Esophagus squamous epithelium (tissue), 4 donors: Measurements from ENCODE around the gene USP6.

Experiments
- POLR2A ChIP-seq, 4 donors: fragments of 450-650 bp; IDR thresholded peaks; one replicate each; pipeline ENCODE4 v1.6.1; 2017; ENCODE audit warnings: antibody characterized with exemption in 4 of 4, mild to moderate bottlenecking in 4 of 4, moderate library complexity in 3 of 4
- TF ChIP-seq, protein P1 (sequence below), 6 experiments: fragments of 450-650 bp in 4 of 6; fragments of 200-600 bp in 2 of 6; sonication (generic) in 2 of 6; IDR thresholded peaks; one replicate each; pipeline ENCODE4 v1.5.1; 2016 to 2019; ENCODE audit warnings: antibody characterized with exemption in 6 of 6, mild to moderate bottlenecking in 4 of 6, moderate library complexity in 4 of 6

DNA sequence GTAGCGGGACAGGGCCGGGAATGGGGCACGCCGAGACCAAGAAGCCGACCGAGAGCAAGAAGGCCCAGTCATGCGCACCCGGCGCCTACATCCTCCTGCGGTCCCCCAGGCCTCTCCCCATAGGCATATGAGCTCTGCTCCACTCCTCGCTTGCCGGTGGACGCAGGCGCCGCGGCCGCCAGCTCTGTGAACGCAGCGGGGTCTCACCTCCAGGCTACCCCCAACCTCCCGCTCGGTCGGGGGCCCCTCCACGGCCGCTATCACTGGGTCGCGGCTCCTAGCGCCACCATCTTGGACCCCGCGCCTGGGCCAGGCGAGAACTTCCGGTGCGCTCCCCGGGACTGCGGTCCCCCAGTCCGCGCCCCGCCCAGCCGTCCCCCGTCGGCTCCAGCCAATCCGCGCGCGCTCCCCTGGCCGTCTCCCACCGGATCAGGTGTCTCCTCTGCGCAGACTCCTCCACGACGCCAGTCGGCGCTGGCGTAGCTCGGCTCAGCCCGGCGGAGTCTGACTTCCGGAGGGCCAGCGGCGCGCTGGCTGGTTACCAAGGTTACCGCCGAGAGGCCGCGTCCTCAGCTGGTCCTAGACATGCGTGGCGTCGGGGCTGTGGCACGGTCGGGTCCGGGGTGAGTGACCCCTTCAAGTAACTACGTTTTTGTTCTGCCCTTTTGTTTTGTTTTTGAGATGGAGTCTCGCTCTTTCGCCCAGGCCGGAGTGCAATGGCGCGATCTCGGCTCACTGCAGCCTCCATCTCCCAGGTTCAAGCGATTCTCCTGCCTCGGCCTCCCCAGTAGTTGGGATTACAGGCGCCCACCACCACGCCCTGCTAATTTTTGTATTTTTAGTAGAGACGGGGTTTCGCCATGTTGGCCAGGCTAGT lies 75.9 kb downstream of the USP6 start, which contains the start of gene ZNF594:
- peak in 3 of 4 donors; percentile 19 to 56 (median 51) for TF ChIP-seq POLR2A (IDR thresholded peaks at IDR 0.05)
- TF ChIP-seq, protein P1, sequence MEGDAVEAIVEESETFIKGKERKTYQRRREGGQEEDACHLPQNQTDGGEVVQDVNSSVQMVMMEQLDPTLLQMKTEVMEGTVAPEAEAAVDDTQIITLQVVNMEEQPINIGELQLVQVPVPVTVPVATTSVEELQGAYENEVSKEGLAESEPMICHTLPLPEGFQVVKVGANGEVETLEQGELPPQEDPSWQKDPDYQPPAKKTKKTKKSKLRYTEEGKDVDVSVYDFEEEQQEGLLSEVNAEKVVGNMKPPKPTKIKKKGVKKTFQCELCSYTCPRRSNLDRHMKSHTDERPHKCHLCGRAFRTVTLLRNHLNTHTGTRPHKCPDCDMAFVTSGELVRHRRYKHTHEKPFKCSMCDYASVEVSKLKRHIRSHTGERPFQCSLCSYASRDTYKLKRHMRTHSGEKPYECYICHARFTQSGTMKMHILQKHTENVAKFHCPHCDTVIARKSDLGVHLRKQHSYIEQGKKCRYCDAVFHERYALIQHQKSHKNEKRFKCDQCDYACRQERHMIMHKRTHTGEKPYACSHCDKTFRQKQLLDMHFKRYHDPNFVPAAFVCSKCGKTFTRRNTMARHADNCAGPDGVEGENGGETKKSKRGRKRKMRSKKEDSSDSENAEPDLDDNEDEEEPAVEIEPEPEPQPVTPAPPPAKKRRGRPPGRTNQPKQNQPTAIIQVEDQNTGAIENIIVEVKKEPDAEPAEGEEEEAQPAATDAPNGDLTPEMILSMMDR (IDR thresholded peaks at IDR 0.05) = peak; percentile 50 to 75 (median 68)
